GM12892 (cell line): ENCODE results near the gene CASP9.

Experiments used
- POLR2A ChIP-seq: IDR thresholded peaks from 2 replicates; pipeline ENCODE4 v1.6.1; 2011; ENCODE audit warnings: low read depth, low read length, control low read depth
- TAF1 ChIP-seq: IDR thresholded peaks from 2 replicates; pipeline ENCODE4 v1.6.1; 2011; ENCODE audit warnings: low read depth, mild to moderate bottlenecking, control low read depth, low read length, borderline replicate concordance

- no peak for TF ChIP-seq POLR2A
- TF ChIP-seq TAF1, result no peak
Observed at GRCh38 chr1:15573477-15573876, 49.5 kb upstream of the CASP9 start.
